ENCODE data around the gene VMO1.

DNA sequence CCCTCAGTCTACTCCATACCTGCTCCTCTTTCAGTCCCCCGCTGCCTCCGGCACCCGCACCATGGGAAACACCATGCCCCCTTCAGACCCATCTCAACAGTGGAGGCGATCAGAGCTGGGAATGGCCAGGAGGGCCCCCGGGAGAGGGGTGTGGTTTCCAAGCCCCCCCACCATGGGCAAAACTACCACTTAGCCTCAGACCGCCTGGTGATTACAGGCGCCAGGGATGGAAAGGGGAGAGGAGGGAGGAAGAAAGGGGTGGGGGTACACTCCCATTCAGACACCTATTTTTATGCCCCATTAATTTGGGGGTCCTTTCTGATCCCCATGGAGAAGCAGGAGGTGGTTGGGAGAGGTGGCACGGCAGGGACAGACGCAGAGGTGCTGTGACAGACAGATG, 16.1 kb upstream of the VMO1 start, which contains the start of gene C17orf114:
- TF ChIP-seq ZNF263 (CRISPR knock-in tag; IDR thresholded peaks at IDR 0.05; ENCODE audit: low read depth) (no peak), ELF4 (CRISPR knock-in tag; IDR thresholded peaks at IDR 0.05; ENCODE audit: low read depth) (no peak), SP1 (CRISPR knock-in tag; conservative IDR thresholded peaks at IDR 0.05) (no peak), ZNF317 (CRISPR knock-in tag; IDR thresholded peaks at IDR 0.05; ENCODE audit: borderline replicate concordance, low read depth) (no peak), FOXJ3 (CRISPR knock-in tag; IDR thresholded peaks at IDR 0.05; ENCODE audit: borderline replicate concordance) (no peak), TEAD1 (CRISPR knock-in tag; IDR thresholded peaks at IDR 0.05) (no peak), ESRRA (CRISPR knock-in tag; IDR thresholded peaks at IDR 0.05; ENCODE audit: borderline replicate concordance) (no peak), ZNF423 (CRISPR knock-in tag; IDR thresholded peaks at IDR 0.05) (no peak), SOX15 (CRISPR knock-in tag; IDR thresholded peaks at IDR 0.05) (no peak), CREM (CRISPR knock-in tag; IDR thresholded peaks at IDR 0.05) (no peak)
- TF ChIP-seq, protein P1, sequence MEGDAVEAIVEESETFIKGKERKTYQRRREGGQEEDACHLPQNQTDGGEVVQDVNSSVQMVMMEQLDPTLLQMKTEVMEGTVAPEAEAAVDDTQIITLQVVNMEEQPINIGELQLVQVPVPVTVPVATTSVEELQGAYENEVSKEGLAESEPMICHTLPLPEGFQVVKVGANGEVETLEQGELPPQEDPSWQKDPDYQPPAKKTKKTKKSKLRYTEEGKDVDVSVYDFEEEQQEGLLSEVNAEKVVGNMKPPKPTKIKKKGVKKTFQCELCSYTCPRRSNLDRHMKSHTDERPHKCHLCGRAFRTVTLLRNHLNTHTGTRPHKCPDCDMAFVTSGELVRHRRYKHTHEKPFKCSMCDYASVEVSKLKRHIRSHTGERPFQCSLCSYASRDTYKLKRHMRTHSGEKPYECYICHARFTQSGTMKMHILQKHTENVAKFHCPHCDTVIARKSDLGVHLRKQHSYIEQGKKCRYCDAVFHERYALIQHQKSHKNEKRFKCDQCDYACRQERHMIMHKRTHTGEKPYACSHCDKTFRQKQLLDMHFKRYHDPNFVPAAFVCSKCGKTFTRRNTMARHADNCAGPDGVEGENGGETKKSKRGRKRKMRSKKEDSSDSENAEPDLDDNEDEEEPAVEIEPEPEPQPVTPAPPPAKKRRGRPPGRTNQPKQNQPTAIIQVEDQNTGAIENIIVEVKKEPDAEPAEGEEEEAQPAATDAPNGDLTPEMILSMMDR (IDR thresholded peaks at IDR 0.05) = no peak
- TF ChIP-seq, protein P2, sequence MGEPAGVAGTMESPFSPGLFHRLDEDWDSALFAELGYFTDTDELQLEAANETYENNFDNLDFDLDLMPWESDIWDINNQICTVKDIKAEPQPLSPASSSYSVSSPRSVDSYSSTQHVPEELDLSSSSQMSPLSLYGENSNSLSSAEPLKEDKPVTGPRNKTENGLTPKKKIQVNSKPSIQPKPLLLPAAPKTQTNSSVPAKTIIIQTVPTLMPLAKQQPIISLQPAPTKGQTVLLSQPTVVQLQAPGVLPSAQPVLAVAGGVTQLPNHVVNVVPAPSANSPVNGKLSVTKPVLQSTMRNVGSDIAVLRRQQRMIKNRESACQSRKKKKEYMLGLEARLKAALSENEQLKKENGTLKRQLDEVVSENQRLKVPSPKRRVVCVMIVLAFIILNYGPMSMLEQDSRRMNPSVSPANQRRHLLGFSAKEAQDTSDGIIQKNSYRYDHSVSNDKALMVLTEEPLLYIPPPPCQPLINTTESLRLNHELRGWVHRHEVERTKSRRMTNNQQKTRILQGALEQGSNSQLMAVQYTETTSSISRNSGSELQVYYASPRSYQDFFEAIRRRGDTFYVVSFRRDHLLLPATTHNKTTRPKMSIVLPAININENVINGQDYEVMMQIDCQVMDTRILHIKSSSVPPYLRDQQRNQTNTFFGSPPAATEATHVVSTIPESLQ (CRISPR knock-in tag; IDR thresholded peaks at IDR 0.05) = no peak
- TF ChIP-seq, protein P3, sequence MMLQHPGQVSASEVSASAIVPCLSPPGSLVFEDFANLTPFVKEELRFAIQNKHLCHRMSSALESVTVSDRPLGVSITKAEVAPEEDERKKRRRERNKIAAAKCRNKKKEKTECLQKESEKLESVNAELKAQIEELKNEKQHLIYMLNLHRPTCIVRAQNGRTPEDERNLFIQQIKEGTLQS (CRISPR knock-in tag; conservative IDR thresholded peaks at IDR 0.05) = no peak
